BJ (cell line): Measurements from ENCODE around the gene CORIN. TPM values are rescaled to one million over a fixed set of nuclear protein-coding genes. Genes with fewer than 3 reads are reported as not detected.

ENCODE experiments used
- CTCF ChIA-PET: fragments of 350-600 bp; formaldehyde crosslinking; extraction: SDS; loops from one replicate; lab custom pipeline; 2021; ENCODE audit warnings: antibody characterized with exemption, inconsistent platforms; lab: Yijun Ruan, JAX
- POLR2A ChIA-PET: fragments of 300-600 bp; sonication (Branson Sonifier 250); formaldehyde crosslinking; extraction: SDS; loops from one replicate; lab custom pipeline; 2021; ENCODE audit warnings: antibody characterized with exemption; lab: Charles Lee
- DNase-seq: peaks from one replicate; pipeline ENCODE4 v3.0.0-alpha.2; 2011; ENCODE audit warnings: low read depth
- H3K27me3 ChIP-seq: 2 replicates; pipeline ENCODE4 v1.6.0; 2011; ENCODE audit warnings: low read length; ENCODE audit not compliant: control insufficient read depth, insufficient read depth
- H3K36me3 ChIP-seq: 2 replicates; pipeline ENCODE4 v1.5.1; 2011; ENCODE audit warnings: low read length; ENCODE audit not compliant: control insufficient read depth, insufficient read depth
- H3K4me3 ChIP-seq: 2 replicates; pipeline ENCODE4 v1.5.1; 2011; ENCODE audit warnings: low read depth, mild to moderate bottlenecking, control low read depth, low read length
- CTCF ChIP-seq: IDR thresholded peaks from 2 replicates; pipeline ENCODE4 v1.5.1; 2011; ENCODE audit warnings: low read depth, mild to moderate bottlenecking, control low read depth, inconsistent platforms, low read length, moderate library complexity; ENCODE audit not compliant: insufficient read depth
- polyA plus RNA-seq: library from polyadenylated mRNA; depleted of rRNA; stranded (reverse); fragments of >200 nt; gene quantifications from 2 replicates; pipeline ENCODE4 v1.2.3, GENCODE V29; 2011

The CORIN gene
- polyA plus RNA-seq, 1 experiment = 22.1 TPM

DNA sequence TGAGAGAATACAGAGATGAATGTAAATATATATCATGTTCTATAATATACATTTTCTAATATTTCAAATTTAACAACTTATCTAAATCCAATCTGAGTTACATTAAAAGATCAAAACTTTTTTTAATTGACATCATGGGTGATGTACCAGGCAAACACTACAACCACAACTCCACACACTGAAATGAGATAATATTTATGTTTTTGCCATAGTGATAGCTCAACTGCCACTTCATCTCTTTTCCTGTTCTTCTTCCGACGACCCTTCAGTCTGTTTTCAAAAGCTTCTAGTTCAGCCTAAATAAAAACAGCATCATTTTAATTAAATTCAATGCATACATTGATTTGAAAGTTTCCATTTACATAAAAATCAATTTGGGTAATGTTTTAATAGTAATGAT is 10.2 kb upstream of the CORIN start:
- no peaks in the 10 kb centered on the region for H3K27me3 ChIP-seq
- no peak for TF ChIP-seq CTCF
- no peaks in the 10 kb centered on the region; the same call in 1 of the 2 replicates for H3K36me3 ChIP-seq
- DNase-seq = no peak
- ChIA-PET CTCF (interaction anchor here (1.3 to 1.7 kb wide), 2 partner anchors 9 to 11 kb away, joined by 5 to 6 read pairs; no protein-coding TSS in a partner anchor), POLR2A (no interaction called here)
- H3K4me3 ChIP-seq = no peak overlapping the region

DNA sequence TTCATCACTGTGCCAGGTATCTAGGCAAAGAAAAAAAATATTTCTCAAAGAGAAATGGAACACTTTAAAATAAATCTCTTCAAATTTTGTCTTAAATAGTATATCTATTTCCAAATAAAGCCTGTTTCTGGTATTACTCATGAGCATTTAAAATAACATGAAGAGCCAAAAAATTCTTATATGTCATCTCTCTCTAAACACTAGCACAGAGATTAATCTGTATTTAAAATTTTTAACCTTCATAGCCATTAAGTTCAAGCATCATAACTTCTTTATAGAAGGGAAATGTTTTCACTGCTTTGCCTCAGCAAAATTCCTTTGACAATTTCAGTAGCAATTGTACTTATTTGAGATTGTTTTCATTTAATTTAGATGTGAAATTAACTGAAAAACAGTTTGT is 5.1 kb upstream of the CORIN start:
- no peak for DNase-seq
- CTCF ChIA-PET = no interaction called here
- Histone ChIP-seq H3K27me3 (no peaks in the 10 kb centered on the region), H3K4me3 (no peak overlapping the region), H3K36me3 (no peaks in the 10 kb centered on the region; the same call in 1 of the 2 replicates)
- POLR2A ChIA-PET = no interaction called here
- no peak for TF ChIP-seq CTCF

- no peak overlapping the region for H3K4me3 ChIP-seq
- H3K27me3 ChIP-seq = no peaks in the 10 kb centered on the region
- no peak for TF ChIP-seq CTCF
- POLR2A ChIA-PET = no interaction called here
- no peaks in the 10 kb centered on the region; the same call in 1 of the 2 replicates for H3K36me3 ChIP-seq
- CTCF ChIA-PET = interaction anchor here (0.6 to 1.9 kb wide), 9 partner anchors 9 to 171 kb away, joined by 3 to 7 read pairs (median 4); no protein-coding TSS in a partner anchor
- no peak for DNase-seq
These were observed 2.4 kb upstream of the CORIN start for GRCh38 chr4:47840291-47840690.

DNA sequence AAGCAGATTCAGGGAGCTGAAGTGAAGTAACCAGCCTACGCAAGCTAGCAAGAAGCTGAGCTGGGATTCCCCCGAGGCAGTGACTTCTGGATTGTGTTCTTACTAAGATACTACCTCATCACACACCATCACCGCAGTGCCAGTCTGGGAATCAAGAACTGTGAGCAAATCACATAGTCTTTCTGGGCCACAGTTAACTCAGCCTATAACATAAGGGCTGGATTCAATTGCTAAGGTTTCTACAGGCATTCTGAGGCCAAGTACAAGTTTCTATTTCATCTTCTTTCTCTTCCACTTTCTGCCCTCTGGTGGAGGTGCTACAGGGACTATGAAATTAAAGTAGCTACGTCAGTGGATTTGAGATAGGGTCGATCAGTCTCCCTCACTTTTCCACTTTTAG is 1.4 kb upstream of the CORIN start:
- ChIA-PET POLR2A (no interaction called here), CTCF (interaction anchor here (0.6 to 1.9 kb wide), 10 partner anchors 8 to 298 kb away, joined by 3 to 7 read pairs (median 4); no protein-coding TSS in a partner anchor)
- peak; percentile 49 for TF ChIP-seq CTCF
- H3K27me3 ChIP-seq = no peaks in the 10 kb centered on the region
- no peaks in the 10 kb centered on the region; the same call in 1 of the 2 replicates for H3K36me3 ChIP-seq
- DNase-seq = no peak
- H3K4me3 ChIP-seq = no peak overlapping the region

DNA sequence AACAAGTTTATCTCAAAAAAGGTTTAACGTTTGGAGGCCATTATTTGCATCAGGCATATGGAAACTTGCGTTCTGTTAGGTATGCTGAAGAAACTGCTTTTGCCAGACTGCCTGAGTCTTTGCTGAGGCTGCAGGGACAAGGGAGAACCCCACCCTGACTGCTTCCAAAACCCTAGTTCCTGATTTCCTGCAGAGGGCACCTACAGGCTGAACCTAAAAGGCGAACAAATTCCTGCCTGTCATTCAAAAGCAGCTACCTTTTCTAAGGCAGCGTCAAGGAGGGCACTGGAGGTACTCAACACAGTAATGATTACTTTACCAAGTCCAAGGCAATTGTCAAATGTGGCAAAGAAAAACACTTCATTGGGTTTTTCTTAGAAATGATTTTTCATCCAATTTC is 578 bp upstream of the CORIN start:
- no peak for DNase-seq
- CTCF ChIA-PET = interaction anchor here (0.6 to 2.7 kb wide), 5 partner anchors 8 to 298 kb away, joined by 3 to 10 read pairs (median 5); no protein-coding TSS in a partner anchor
- POLR2A ChIA-PET = no interaction called here
- Histone ChIP-seq H3K27me3 (no peaks in the 10 kb centered on the region), H3K4me3 (no peak overlapping the region), H3K36me3 (no peaks in the 10 kb centered on the region)
- 0 out of 2 replicates have a peak, but pooled peaks have one; percentile 12 for TF ChIP-seq CTCF
